Activated T-cell treated with anti-CD3 and anti-CD28 coated beads for 24 hours (primary cell): ENCODE data around the gene POGZ.
"Not testable (repeated sequence)": the region's sequence is repeated elsewhere in the genome, so short reads cannot be mapped to it uniquely, and the experiment has no call there.

Experiments
- DNase-seq: peaks from one replicate; pipeline ENCODE4 v3.0.0-alpha.2; 2020; ENCODE audit warnings: low read depth

Gene POGZ

GRCh38 chr1:151419819-151420218, 39.5 kb downstream of the POGZ start:
- no peak for DNase-seq

- DNase-seq, result no peak
Measured at GRCh38 chr1:151418081-151418480, 41.2 kb downstream of the POGZ start.

GRCh38 chr1:151416231-151416630, 43.1 kb downstream of the POGZ start:
- no peak for DNase-seq

- DNase-seq, result no peak
Measured at GRCh38 chr1:151411884-151412283, 47.4 kb downstream of the POGZ start.

- DNase-seq, result no peak
Measured at GRCh38 chr1:151408891-151409290, 50.4 kb downstream of the POGZ start.

GRCh38 chr1:151407304-151407703, 52.0 kb downstream of the POGZ start:
- no peak for DNase-seq

GRCh38 chr1:151406176-151406575, 53.1 kb downstream of the POGZ start:
- DNase-seq, result no peak

- DNase-seq, result no peak
Measured at GRCh38 chr1:151405187-151405951, 53.9 kb downstream of the POGZ start.

GRCh38 chr1:151403612-151404011, 55.7 kb downstream of the POGZ start:
- no peak for DNase-seq

GRCh38 chr1:151402764-151403163, 56.5 kb downstream of the POGZ start:
- no peak for DNase-seq

GRCh38 chr1:151401860-151402259, 57.4 kb downstream of the POGZ start:
- no peak for DNase-seq

GRCh38 chr1:151401125-151401788, 58.0 kb downstream of the POGZ start:
- DNase-seq, result no peak

- DNase-seq, result peak; percentile 76
Measured at GRCh38 chr1:151399324-151400171, 59.7 kb downstream of the POGZ start, which contains the start of gene PSMB4. Gene PSMB4 (plus strand): TSS chr1:151399573. CDS start chr1:151399588, 15 bp downstream.

GRCh38 chr1:151396265-151396664, 63.0 kb downstream of the POGZ start:
- not testable (repeated sequence) for DNase-seq

- DNase-seq, result no peak
Measured at GRCh38 chr1:151393583-151393982, 65.7 kb downstream of the POGZ start.

GRCh38 chr1:151391079-151391563, 68.2 kb downstream of the POGZ start:
- no peak for DNase-seq

- not testable (repeated sequence) for DNase-seq
Measured at GRCh38 chr1:151390221-151391078, 68.8 kb downstream of the POGZ start.

GRCh38 chr1:151386002-151386401, 73.3 kb downstream of the POGZ start:
- DNase-seq, result no peak

GRCh38 chr1:151384584-151384983, 74.7 kb downstream of the POGZ start:
- no peak for DNase-seq

- DNase-seq, result no peak
Measured at GRCh38 chr1:151377150-151377884, 82.0 kb downstream of the POGZ start.

- no peak for DNase-seq
Measured at GRCh38 chr1:151373196-151373595, 86.1 kb downstream of the POGZ start.
